Measurements from ENCODE around the gene PLD1.
"Not testable (repeated sequence)": the region's sequence is repeated elsewhere in the genome, so short reads cannot be mapped to it uniquely, and the experiment has no call there.

PLD1 gene

GRCh38 chr3:171736556-171736955 lies 73.7 kb downstream of the PLD1 start:
- DNase-seq, result no peak

- no peak for DNase-seq
Measured at GRCh38 chr3:171733561-171733960, 76.7 kb downstream of the PLD1 start.

GRCh38 chr3:171732756-171733155 lies 77.5 kb downstream of the PLD1 start:
- DNase-seq, result no peak

- DNase-seq, result no peak
Measured at GRCh38 chr3:171731691-171732090, 78.6 kb downstream of the PLD1 start.

GRCh38 chr3:171729452-171730334 lies 80.6 kb downstream of the PLD1 start:
- DNase-seq, result no peak

- no peak for DNase-seq
Measured at GRCh38 chr3:171727288-171727687, 83.0 kb downstream of the PLD1 start.

- no peak for DNase-seq
Measured at GRCh38 chr3:171718493-171719185, 91.6 kb downstream of the PLD1 start.

GRCh38 chr3:171715155-171715554 lies 95.1 kb downstream of the PLD1 start:
- DNase-seq, result no peak

GRCh38 chr3:171712171-171712938 lies 97.9 kb downstream of the PLD1 start:
- no peak for DNase-seq

GRCh38 chr3:171711461-171712170 lies 98.7 kb downstream of the PLD1 start:
- DNase-seq, result no peak

GRCh38 chr3:171710359-171710758 lies 99.9 kb downstream of the PLD1 start:
- no peak for DNase-seq

GRCh38 chr3:171704814-171705213 lies 105.5 kb downstream of the PLD1 start:
- DNase-seq, result no peak

- no peak for DNase-seq
Measured at GRCh38 chr3:171704002-171704401, 106.3 kb downstream of the PLD1 start.

- no peak for DNase-seq
Measured at GRCh38 chr3:171703144-171703543, 107.1 kb downstream of the PLD1 start.

GRCh38 chr3:171700653-171701052 lies 109.6 kb downstream of the PLD1 start:
- DNase-seq, result no peak

GRCh38 chr3:171700157-171700556 lies 110.1 kb downstream of the PLD1 start:
- no peak for DNase-seq

- DNase-seq, result peak; percentile 28
Measured at GRCh38 chr3:171699601-171700000, 110.7 kb downstream of the PLD1 start.

- no peak for DNase-seq
Measured at GRCh38 chr3:171696805-171697204, 113.5 kb downstream of the PLD1 start.

GRCh38 chr3:171695426-171695825 lies 114.9 kb downstream of the PLD1 start:
- DNase-seq, result no peak

- DNase-seq, result no peak
Measured at GRCh38 chr3:171694888-171695287, 115.4 kb downstream of the PLD1 start.

- not testable (repeated sequence) for DNase-seq
Measured at GRCh38 chr3:171692551-171692950, 117.7 kb downstream of the PLD1 start.

- no peak for DNase-seq
Measured at GRCh38 chr3:171691485-171691884, 118.8 kb downstream of the PLD1 start.

GRCh38 chr3:171690281-171690680 lies 120.0 kb downstream of the PLD1 start:
- no peak for DNase-seq
